Measurements from ENCODE around the gene GPR21. TPM values are rescaled to one million over a fixed set of nuclear protein-coding genes. Genes with fewer than 3 reads are reported as not detected.

Gene GPR21
- total RNA-seq, 2 experiments from 2014 or later: 0.45 TPM; not detected in 1

DNA sequence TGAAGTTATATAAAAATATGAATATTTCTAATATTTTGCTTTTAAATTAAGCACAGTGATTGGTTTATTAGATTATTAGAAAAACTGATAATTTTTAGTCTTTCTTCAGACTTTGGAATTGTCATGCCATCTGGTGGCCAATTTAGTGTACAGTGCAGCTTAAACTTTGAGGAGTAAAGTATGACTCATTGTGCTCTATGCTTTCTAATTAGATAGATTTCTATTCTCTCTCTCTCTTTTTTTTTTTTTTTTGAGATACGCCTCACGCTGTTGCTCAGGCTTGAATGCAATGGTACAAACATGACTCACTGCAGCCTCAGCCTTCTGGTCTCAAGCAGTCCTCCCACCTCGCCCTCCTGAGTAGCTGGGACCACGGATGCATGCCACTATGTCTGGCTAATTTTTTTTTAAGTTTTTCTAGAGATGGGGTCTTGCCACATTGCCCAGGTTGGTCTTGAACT is 42.1 kb upstream of the GPR21 start:
- Mint-ChIP-seq H3K36me3 (ENCODE audit: low read depth) (peaks cover 6% of the 10 kb centered on the region), H3K9me3 (no peaks in the 10 kb centered on the region), H3K27ac (no peak overlapping the region), H3K4me3 (no peak overlapping the region), H3K27me3 (no peaks in the 10 kb centered on the region), H3K4me1 (ENCODE audit: low read depth) (peaks cover 7% of the 10 kb centered on the region)
- ATAC-seq (peak; percentile 93), DNase-seq (peak; percentile 63)
- TF ChIP-seq, protein P1, sequence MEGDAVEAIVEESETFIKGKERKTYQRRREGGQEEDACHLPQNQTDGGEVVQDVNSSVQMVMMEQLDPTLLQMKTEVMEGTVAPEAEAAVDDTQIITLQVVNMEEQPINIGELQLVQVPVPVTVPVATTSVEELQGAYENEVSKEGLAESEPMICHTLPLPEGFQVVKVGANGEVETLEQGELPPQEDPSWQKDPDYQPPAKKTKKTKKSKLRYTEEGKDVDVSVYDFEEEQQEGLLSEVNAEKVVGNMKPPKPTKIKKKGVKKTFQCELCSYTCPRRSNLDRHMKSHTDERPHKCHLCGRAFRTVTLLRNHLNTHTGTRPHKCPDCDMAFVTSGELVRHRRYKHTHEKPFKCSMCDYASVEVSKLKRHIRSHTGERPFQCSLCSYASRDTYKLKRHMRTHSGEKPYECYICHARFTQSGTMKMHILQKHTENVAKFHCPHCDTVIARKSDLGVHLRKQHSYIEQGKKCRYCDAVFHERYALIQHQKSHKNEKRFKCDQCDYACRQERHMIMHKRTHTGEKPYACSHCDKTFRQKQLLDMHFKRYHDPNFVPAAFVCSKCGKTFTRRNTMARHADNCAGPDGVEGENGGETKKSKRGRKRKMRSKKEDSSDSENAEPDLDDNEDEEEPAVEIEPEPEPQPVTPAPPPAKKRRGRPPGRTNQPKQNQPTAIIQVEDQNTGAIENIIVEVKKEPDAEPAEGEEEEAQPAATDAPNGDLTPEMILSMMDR (IDR thresholded peaks at IDR 0.05): peak; percentile 89
- POLR2A ChIA-PET: interaction anchor here (0.6 kb wide), 2 partner anchors 55 to 527 kb away, joined by 3 read pairs; no protein-coding TSS in a partner anchor
- intact Hi-C loops (cut with micrococcal nuclease): no loop called here
- CTCF ChIA-PET: interaction anchor here (0.6 to 2.0 kb wide), 7 partner anchors 32 to 154 kb away, joined by 3 to 4 read pairs (median 4); no protein-coding TSS in a partner anchor

DNA sequence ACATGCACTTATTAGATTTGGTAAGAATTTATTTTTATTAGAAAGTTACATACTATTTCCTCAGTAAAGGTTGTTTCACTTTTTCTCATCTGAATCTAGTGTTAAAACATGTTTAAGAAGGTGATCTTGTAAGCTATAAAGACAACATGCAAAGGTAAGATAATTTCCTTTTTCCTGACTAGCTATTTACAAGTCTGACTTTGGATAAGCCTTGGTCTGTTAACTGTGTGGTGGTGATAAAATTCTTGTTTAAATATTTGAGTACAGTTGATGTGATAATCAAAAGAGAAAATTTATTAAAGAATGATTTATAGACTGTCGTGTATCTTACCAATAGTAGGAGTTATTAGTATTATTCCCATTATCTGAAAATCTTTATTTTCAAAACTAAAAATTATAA is 36.9 kb upstream of the GPR21 start:
- Mint-ChIP-seq H3K4me1 (ENCODE audit: low read depth) (peaks cover 3% of the 10 kb centered on the region), H3K4me3 (no peak overlapping the region), H3K9me3 (no peaks in the 10 kb centered on the region), H3K36me3 (ENCODE audit: low read depth) (peaks cover 14% of the 10 kb centered on the region), H3K27ac (no peak overlapping the region), H3K27me3 (no peaks in the 10 kb centered on the region)
- ATAC-seq (no peak), DNase-seq (no peak)
- ChIA-PET POLR2A (no interaction called here), CTCF (interaction anchor here (0.8 to 1.3 kb wide), 2 partner anchors 22 to 353 kb away, joined by 4 read pairs; no protein-coding TSS in a partner anchor)
- intact Hi-C loops (cut with micrococcal nuclease): no loop called here
- TF ChIP-seq, protein P1 (IDR thresholded peaks at IDR 0.05): no peak

DNA sequence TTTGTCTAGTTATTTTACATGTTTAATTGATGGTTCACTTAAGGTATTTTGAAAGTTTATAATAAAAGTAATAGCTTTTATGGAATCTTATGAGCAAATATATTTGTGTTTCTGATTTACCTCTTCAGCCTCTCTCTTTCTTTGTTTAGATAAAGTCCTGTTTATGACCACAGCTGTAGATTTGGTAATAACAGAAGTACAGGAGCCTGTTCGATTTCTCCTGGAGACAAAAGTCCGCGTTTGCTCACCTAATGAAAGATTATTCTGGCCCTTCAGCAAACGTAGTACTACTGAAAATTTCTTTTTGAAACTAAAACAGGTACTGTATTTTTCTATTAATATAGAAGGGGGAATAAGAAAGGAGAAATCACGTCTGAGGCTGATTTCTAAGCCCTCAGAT is 35.0 kb upstream of the GPR21 start:
- ChIA-PET CTCF (no interaction called here), POLR2A (no interaction called here)
- no peak for DNase-seq
- TF ChIP-seq, protein P1 (IDR thresholded peaks at IDR 0.05): no peak
- intact Hi-C loops (cut with micrococcal nuclease): no loop called here
- no peak for ATAC-seq
- H3K4me1 Mint-ChIP-seq (ENCODE audit: low read depth): peaks cover 2% of the 10 kb centered on the region
- H3K27me3 Mint-ChIP-seq: no peaks in the 10 kb centered on the region
- no peak overlapping the region for H3K27ac Mint-ChIP-seq
- H3K36me3 Mint-ChIP-seq (ENCODE audit: low read depth): peaks cover 15% of the 10 kb centered on the region
- no peak overlapping the region for H3K4me3 Mint-ChIP-seq
- H3K9me3 Mint-ChIP-seq: no peaks in the 10 kb centered on the region

DNA sequence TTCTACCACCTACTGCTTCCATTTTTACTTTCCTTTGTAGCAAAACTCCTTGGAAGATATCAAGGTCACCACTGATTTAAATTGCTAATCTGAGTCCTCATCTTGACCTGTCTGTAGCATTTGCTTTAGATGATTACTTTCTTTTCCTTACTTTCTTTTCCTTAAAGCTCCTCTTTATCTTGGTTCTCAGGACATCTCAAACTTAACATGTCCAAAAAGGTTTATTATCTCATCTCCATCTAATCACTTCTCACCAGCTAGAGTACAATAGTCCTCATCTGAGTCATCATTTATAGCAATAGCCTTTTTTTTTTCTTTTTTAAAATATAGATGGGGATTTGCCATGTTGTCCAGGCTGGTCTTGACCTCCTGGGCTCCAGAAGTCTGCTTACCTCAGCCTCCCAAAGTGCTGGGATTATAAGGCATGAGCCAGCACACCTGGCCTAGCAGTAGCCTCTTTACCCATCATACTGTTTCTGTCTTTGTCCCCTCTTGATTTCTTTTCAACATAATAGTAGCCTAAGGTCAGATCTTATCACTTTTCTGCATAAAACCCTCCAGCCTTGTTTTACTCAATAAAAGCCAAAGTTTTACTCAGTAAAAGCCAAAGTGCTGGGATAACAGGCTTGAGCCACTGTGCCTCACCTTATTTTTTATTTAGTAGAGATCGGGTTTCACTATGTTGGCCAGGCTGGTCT is 32.9 kb upstream of the GPR21 start:
- ChIA-PET POLR2A (interaction anchor here (0.6 kb wide), 1 partner anchor 16 kb away, joined by 4 read pairs; no protein-coding TSS in a partner anchor), CTCF (no interaction called here)
- Mint-ChIP-seq H3K4me1 (ENCODE audit: low read depth) (peaks cover 2% of the 10 kb centered on the region), H3K27ac (no peak overlapping the region), H3K36me3 (ENCODE audit: low read depth) (peaks cover 17% of the 10 kb centered on the region), H3K4me3 (no peak overlapping the region), H3K9me3 (no peaks in the 10 kb centered on the region), H3K27me3 (no peaks in the 10 kb centered on the region)
- ATAC-seq: no peak
- intact Hi-C loops (cut with micrococcal nuclease): no loop called here
- TF ChIP-seq, protein P1 (IDR thresholded peaks at IDR 0.05): no peak
- DNase-seq: no peak

DNA sequence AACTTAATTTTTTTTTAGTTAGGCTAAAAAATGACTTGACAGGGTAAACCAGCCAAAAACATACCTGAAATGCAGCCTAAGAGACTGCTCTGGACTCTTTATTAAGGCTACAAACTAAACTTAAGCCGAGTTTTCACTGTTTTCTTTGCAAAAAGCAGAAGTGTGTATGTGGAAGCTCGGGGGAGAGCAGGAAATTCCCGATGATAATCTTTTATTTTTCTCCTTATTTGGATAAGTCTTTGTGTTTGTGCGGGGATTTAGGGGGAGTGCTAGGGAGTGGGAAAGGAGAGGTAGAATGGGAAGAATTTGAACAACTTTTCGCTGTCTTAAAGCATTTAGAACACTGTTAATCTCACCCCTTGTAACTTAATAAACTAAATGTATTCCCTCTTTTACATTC is 30.7 kb upstream of the GPR21 start:
- H3K27ac Mint-ChIP-seq: no peak overlapping the region
- ChIA-PET POLR2A (no interaction called here), CTCF (no interaction called here)
- intact Hi-C loops (cut with micrococcal nuclease): no loop called here
- H3K36me3 Mint-ChIP-seq (ENCODE audit: low read depth): peaks cover 15% of the 10 kb centered on the region
- H3K9me3 Mint-ChIP-seq: no peaks in the 10 kb centered on the region
- TF ChIP-seq, protein P1 (IDR thresholded peaks at IDR 0.05): no peak
- ATAC-seq (no peak), DNase-seq (no peak)
- H3K4me1 Mint-ChIP-seq (ENCODE audit: low read depth): peaks cover 2% of the 10 kb centered on the region
- no peaks in the 10 kb centered on the region for H3K27me3 Mint-ChIP-seq
- no peak overlapping the region for H3K4me3 Mint-ChIP-seq

All from activated CD8-positive, alpha-beta T cell treated with anti-CD3 and anti-CD28 coated beads for 36 hours (primary cell).